HG03378 (cell line): ENCODE data around the gene RAB40A.

Experiments used
- ATAC-seq: cut with Tn5 transposase; IDR thresholded peaks from one replicate; pipeline ENCODE4 v1.9.1; 2021; ENCODE audit warnings: mild to moderate bottlenecking, moderate library complexity; ENCODE audit not compliant: unreplicated experiment

RAB40A gene

GRCh38 chrX:103519389-103519788 lies at the start of gene RAB40A:
RAB40A (minus strand) TSS chrX:103519489; CDS start chrX:103500756, 18,733 bp downstream.
- no peak for ATAC-seq

- peak; percentile 45 for ATAC-seq
Measured at GRCh38 chrX:103565752-103566151, 46.5 kb upstream of the RAB40A start.

GRCh38 chrX:103565197-103565596 lies 45.9 kb upstream of the RAB40A start:
- ATAC-seq: peak; percentile 65

GRCh38 chrX:103562801-103563200 lies 43.5 kb upstream of the RAB40A start:
- ATAC-seq: no peak

GRCh38 chrX:103560256-103560655 lies 41.0 kb upstream of the RAB40A start:
- no peak for ATAC-seq

- ATAC-seq: no peak
Measured at GRCh38 chrX:103556963-103557612, 37.8 kb upstream of the RAB40A start.

- ATAC-seq: peak; percentile 90
Measured at GRCh38 chrX:103554687-103555424, 35.6 kb upstream of the RAB40A start.

- no peak for ATAC-seq
Measured at GRCh38 chrX:103552236-103552635, 32.9 kb upstream of the RAB40A start.

- no peak for ATAC-seq
Measured at GRCh38 chrX:103550415-103551051, 31.2 kb upstream of the RAB40A start.

- ATAC-seq: no peak
Measured at GRCh38 chrX:103549916-103550315, 30.6 kb upstream of the RAB40A start.

GRCh38 chrX:103540145-103540544 lies 20.9 kb upstream of the RAB40A start:
- no peak for ATAC-seq

- no peak for ATAC-seq
Measured at GRCh38 chrX:103539695-103540094, 20.4 kb upstream of the RAB40A start.

GRCh38 chrX:103538728-103539127 lies 19.4 kb upstream of the RAB40A start:
- no peak for ATAC-seq

GRCh38 chrX:103537871-103538387 lies 18.6 kb upstream of the RAB40A start:
- no peak for ATAC-seq

- ATAC-seq: no peak
Measured at GRCh38 chrX:103536732-103537131, 17.4 kb upstream of the RAB40A start.

- ATAC-seq: no peak
Measured at GRCh38 chrX:103536071-103536470, 16.8 kb upstream of the RAB40A start.

- ATAC-seq: no peak
Measured at GRCh38 chrX:103535206-103535605, 15.9 kb upstream of the RAB40A start.

- ATAC-seq: peak; percentile 66
Measured at GRCh38 chrX:103533511-103534216, 14.4 kb upstream of the RAB40A start.

GRCh38 chrX:103531002-103531401 lies 11.7 kb upstream of the RAB40A start:
- no peak for ATAC-seq

- ATAC-seq: no peak
Measured at GRCh38 chrX:103530545-103530944, 11.3 kb upstream of the RAB40A start.

GRCh38 chrX:103529550-103529949 lies 10.3 kb upstream of the RAB40A start:
- ATAC-seq: no peak
